Measurements from ENCODE around the gene SOHLH1.

- TF ChIP-seq POLR2AphosphoS5 (IDR thresholded peaks at IDR 0.05): no peak
- TF ChIP-seq, protein P1, sequence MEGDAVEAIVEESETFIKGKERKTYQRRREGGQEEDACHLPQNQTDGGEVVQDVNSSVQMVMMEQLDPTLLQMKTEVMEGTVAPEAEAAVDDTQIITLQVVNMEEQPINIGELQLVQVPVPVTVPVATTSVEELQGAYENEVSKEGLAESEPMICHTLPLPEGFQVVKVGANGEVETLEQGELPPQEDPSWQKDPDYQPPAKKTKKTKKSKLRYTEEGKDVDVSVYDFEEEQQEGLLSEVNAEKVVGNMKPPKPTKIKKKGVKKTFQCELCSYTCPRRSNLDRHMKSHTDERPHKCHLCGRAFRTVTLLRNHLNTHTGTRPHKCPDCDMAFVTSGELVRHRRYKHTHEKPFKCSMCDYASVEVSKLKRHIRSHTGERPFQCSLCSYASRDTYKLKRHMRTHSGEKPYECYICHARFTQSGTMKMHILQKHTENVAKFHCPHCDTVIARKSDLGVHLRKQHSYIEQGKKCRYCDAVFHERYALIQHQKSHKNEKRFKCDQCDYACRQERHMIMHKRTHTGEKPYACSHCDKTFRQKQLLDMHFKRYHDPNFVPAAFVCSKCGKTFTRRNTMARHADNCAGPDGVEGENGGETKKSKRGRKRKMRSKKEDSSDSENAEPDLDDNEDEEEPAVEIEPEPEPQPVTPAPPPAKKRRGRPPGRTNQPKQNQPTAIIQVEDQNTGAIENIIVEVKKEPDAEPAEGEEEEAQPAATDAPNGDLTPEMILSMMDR (IDR thresholded peaks at IDR 0.05): no peak
- no peak for TF ChIP-seq EP300 (IDR thresholded peaks at IDR 0.05)
These were observed 12.1 kb upstream of the SOHLH1 start for GRCh38 chr9:135711391-135711790.

Data from sigmoid colon (tissue), 4 donors.